Heart left ventricle (tissue), 16 donors: ENCODE results near the gene ACP2. TPM values are rescaled to one million over a fixed set of nuclear protein-coding genes. Genes with fewer than 3 reads are reported as not detected.

Source experiments
- ATAC-seq, 4 donors: fragments of 200-7000 bp; cut with Tn5 transposase; one replicate each; pipeline ENCODE4 v1.9.1; 2020 to 2022; ENCODE audit warnings: moderate library complexity in 4 of 4, mild to moderate bottlenecking in 3 of 4, moderate number of reproducible peaks in 1 of 4
- DNase-seq, 5 donors: peaks; one replicate each; pipeline ENCODE4 v3.0.0-alpha.2; 2020
- H3K27ac ChIP-seq, 12 donors: fragments of 200-600 bp; sonication (generic) in 4 of 12; one replicate each; pipeline versions ENCODE4 v1.5.0 to v1.8.0; 2016 to 2022; ENCODE audit warnings: mild to moderate bottlenecking in 2 of 12
- H3K27me3 ChIP-seq, 9 donors: fragments of 200-600 bp; sonication (generic) in 2 of 9; one replicate each; pipeline versions ENCODE4 v1.5.1 to v1.8.0; 2016 to 2022; ENCODE audit warnings: mild to moderate bottlenecking in 3 of 9
- H3K36me3 ChIP-seq, 9 donors: fragments of 200-600 bp; sonication (generic) in 2 of 9; one replicate each; pipeline versions ENCODE4 v1.5.0 to v1.8.0; 2018 to 2022; ENCODE audit warnings: mild to moderate bottlenecking in 2 of 9
- H3K4me1 ChIP-seq, 12 donors: fragments of 200-600 bp; sonication (generic) in 4 of 12; one replicate each; pipeline versions ENCODE4 v1.5.0 to v1.8.0; 2016 to 2022; ENCODE audit warnings: mild to moderate bottlenecking in 3 of 12
- H3K4me3 ChIP-seq, 12 donors: fragments of 200-600 bp; sonication (generic) in 4 of 12; one replicate each; pipeline versions ENCODE4 v1.5.0 to v1.8.0; 2017 to 2022; ENCODE audit warnings: mild to moderate bottlenecking in 9 of 12, moderate library complexity in 4 of 12
- H3K9me3 ChIP-seq, 12 donors: fragments of 200-600 bp; sonication (generic) in 4 of 12; one replicate each; pipeline versions ENCODE4 v1.5.0 to v1.8.0; 2016 to 2022; ENCODE audit warnings: mild to moderate bottlenecking in 1 of 12
- POLR2A ChIP-seq, 2 donors: fragments of 450-650 bp; IDR thresholded peaks; one replicate each; pipeline ENCODE4 v1.6.1; 2017; ENCODE audit warnings: antibody characterized with exemption in 2 of 2, mild to moderate bottlenecking in 2 of 2, moderate library complexity in 2 of 2
- WGBS, 4 donors: extraction: QIAGEN DNeasy Blood & Tissue Kit in 2 of 4; methylation state at CpG; one replicate each; pipeline versions ENCODE4 v1.1.5 to v1.1.7; 2013 to 2018; 5-methylcytosine and 5-hydroxymethylcytosine counted together
- intact Hi-C, 10 donors: fragments of 100-400 bp; cut with DNase I; formaldehyde crosslinking; loops; one replicate each; pipeline versions ENCODE4 v1.11.1 to v1.14.2; 2022
- polyA plus RNA-seq, 2 donors: library from polyadenylated mRNA; stranded (reverse); fragments of 200-250 nt; gene quantifications; one replicate each; pipeline ENCODE4 v1.2.3, GENCODE V29; 2013
- total RNA-seq, 9 donors: library from RNA; depleted of rRNA in 2 of 9; stranded (reverse); fragments of >200 nt in 2 of 9; fragmentation: NEBNext Ultra II Directional in 3 of 9; extraction: Animal tissue kit (Norgen Biotek cat#: 25700) in 3 of 9; gene quantifications; one replicate each; pipeline versions ENCODE4 v1.1.0 to v1.2.4, GENCODE V29; 2016 to 2023
- TF ChIP-seq, protein P1 (sequence below), 12 donors: fragments of 200-600 bp; sonication (generic) in 4 of 12; IDR thresholded peaks; one replicate each; pipeline versions ENCODE4 v1.5.0 to v1.8.0; 2018 to 2022; ENCODE audit warnings: antibody characterized with exemption in 12 of 12, mild to moderate bottlenecking in 5 of 12
- donor health status: ischemic (EF 13 %, LVEDD 7.1; RV severe dilation, severe dysfunction).
- donor health status: healthy with polysubstance abuse.
- donor health status: DM: no; HTN: yes; CAD: no.
- donor health status: DM: no; HTN: no; CAD: no.
- donor health status: ischemic (EF 25% LVEDD 6.9; RV normal size, moderate dysfunction).
- donor health status: ischemic (EF 25% LVEDD 5.7; RV mildly dilated, moderate dysfunction).
- donor health status: healthy.
- donor health status: DM: yes; HTN: yes; CAD: no.
- donor health status: ischemic (EF 35%, LVEDD 5.7; RV mildly dilated, moderate dysfunction).
- donor health status: nonischemic (EF 11% LVEDD 7.7; RV severe dilation, severe dysfunction).
- donor health status: DM: yes; HTN: yes; CAD: no.
- donor health status: PGD.
- donor health status: ischemic (EF 29% LVEDD 5.4; RV normal size, mild dysfunction).
- donor health status: nonischemic (EF 23%, LVEDD 6.1; RV moderate dilation, normal function).

ACP2 gene
- total and polyA plus RNA-seq, 11 donors = 18.0 to 60.4 (median 26.6) TPM

DNA sequence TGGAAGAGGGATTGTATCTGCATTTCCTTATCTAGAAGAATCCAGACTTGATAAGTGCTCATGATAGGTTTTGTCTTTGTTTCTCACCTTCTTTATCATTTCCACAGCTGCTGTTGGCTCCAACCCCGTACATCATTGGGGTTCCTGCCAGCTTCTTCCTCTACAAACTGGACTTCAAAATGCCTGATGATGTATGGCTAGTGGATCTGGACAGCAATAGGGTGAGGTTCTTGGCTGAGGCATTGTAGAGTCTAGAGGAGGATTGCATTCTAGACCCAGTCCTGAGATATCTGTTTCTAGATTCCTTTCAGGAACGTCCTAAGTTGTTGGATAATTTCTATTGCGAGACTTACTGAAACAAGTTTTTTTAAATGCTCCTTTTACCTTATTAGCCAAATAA is 29.4 kb upstream of the ACP2 start:
- no peak for TF ChIP-seq POLR2A (IDR thresholded peaks at IDR 0.05)
- TF ChIP-seq, protein P1, sequence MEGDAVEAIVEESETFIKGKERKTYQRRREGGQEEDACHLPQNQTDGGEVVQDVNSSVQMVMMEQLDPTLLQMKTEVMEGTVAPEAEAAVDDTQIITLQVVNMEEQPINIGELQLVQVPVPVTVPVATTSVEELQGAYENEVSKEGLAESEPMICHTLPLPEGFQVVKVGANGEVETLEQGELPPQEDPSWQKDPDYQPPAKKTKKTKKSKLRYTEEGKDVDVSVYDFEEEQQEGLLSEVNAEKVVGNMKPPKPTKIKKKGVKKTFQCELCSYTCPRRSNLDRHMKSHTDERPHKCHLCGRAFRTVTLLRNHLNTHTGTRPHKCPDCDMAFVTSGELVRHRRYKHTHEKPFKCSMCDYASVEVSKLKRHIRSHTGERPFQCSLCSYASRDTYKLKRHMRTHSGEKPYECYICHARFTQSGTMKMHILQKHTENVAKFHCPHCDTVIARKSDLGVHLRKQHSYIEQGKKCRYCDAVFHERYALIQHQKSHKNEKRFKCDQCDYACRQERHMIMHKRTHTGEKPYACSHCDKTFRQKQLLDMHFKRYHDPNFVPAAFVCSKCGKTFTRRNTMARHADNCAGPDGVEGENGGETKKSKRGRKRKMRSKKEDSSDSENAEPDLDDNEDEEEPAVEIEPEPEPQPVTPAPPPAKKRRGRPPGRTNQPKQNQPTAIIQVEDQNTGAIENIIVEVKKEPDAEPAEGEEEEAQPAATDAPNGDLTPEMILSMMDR (IDR thresholded peaks at IDR 0.05) = no peak
- Histone ChIP-seq H3K9me3 (no peaks in the 10 kb centered on the region), H3K27me3 (no peaks in the 10 kb centered on the region), H3K4me3 (no peak overlapping the region), H3K36me3 (peaks cover 3 to 96% (median 92%) of the 10 kb centered on the region in 9 donors), H3K4me1 (peaks cover 0 to 28% (median 7%) of the 10 kb centered on the region in 12 donors), H3K27ac (peak overlapping the region in 2 of 12 donors; percentile 1 to 14)
- 54 to 64% (median 60%) methylated on average over 3 of the region's 3 CpGs for WGBS, 4 donors
- ATAC-seq (no peak), DNase-seq (no peak)
- intact Hi-C loops = loop anchor here in 3 of 10 donors (10.0 kb wide), 2 partner anchors 47 to 103 kb away; partner anchors contain the start of gene ARFGAP2 (in 1 of the 3)

DNA sequence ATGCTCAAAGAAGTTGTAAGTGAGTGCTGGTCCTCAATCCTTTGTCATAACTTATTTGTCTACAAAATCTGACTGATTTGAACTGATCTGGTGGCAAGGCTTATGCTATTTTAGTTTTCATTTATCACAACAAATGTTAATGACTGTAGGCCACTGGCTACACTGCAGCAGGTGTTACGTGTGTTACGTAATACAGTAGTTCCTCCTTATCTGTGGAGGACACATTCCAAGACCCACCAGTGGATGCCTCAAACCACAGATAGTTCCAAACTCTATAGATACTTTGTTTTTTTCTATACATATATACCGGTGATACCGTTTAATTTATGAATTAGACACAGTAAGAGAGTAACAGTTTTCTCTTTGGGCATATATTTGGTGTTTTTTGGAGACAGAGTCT is 28.3 kb upstream of the ACP2 start:
- Histone ChIP-seq H3K36me3 (peaks cover 3 to 84% (median 80%) of the 10 kb centered on the region in 9 donors), H3K4me3 (no peak overlapping the region), H3K27ac (peak overlapping the region in 1 of 12 donors; percentile 14), H3K9me3 (no peaks in the 10 kb centered on the region), H3K27me3 (no peaks in the 10 kb centered on the region), H3K4me1 (peaks cover 0 to 40% (median 16%) of the 10 kb centered on the region in 12 donors)
- DNase-seq (no peak), ATAC-seq (no peak)
- intact Hi-C loops = loop anchor here in 3 of 10 donors (10.0 kb wide), 2 partner anchors 48 to 102 kb away; partner anchors contain the start of gene ARFGAP2 (in 1 of the 3)
- TF ChIP-seq, protein P1 (IDR thresholded peaks at IDR 0.05) = no peak
- TF ChIP-seq POLR2A (IDR thresholded peaks at IDR 0.05) = no peak
- 83 to 89% (median 89%) methylated on average over 4 of the region's 4 CpGs for whole genome bisulfite sequencing, 4 donors

DNA sequence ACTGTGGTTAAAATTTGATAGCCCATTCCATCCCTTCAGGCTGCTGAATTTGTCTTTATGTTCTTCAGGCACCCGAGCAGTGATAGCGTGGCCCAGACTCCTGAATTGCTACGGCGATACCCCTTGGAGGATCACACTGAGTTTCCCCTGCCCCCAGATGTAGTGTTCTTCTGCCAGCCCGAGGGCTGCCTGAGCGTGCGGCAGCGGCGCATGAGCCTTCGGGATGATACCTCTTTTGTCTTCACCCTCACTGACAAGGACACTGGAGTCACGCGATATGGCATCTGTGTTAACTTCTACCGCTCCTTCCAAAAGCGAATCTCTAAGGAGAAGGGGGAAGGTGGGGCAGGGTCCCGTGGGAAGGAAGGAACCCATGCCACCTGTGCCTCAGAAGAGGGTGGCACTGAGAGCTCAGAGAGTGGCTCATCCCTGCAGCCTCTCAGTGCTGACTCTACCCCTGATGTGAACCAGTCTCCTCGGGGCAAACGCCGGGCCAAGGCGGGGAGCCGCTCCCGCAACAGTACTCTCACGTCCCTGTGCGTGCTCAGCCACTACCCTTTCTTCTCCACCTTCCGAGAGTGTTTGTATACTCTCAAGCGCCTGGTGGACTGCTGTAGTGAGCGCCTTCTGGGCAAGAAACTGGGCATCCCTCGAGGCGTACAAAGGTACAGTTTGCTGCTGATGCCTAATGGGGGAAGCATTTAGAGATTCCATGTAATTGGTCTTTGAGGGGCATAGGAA is 26.1 kb upstream of the ACP2 start:
- Histone ChIP-seq H3K4me1 (peaks cover 0 to 40% (median 26%) of the 10 kb centered on the region in 12 donors), H3K27ac (no peak overlapping the region), H3K27me3 (no peaks in the 10 kb centered on the region), H3K4me3 (no peak overlapping the region), H3K9me3 (no peaks in the 10 kb centered on the region), H3K36me3 (peaks cover 3 to 62% (median 58%) of the 10 kb centered on the region in 9 donors)
- TF ChIP-seq, protein P1 (IDR thresholded peaks at IDR 0.05) = no peak
- no peak for TF ChIP-seq POLR2A (IDR thresholded peaks at IDR 0.05)
- 95 to 96% (median 96%) methylated on average over 18 to 28 of the region's 28 CpGs for WGBS, 4 donors
- ATAC-seq (no peak), DNase-seq (no peak)
- intact Hi-C loops = loop anchor here in 9 of 10 donors (5.0 to 10.0 kb wide), 7 partner anchors 43 to 100 kb away; partner anchors contain the start of genes MYBPC3 (in 4 of the 9) and ARFGAP2 (in 2 of the 9)

DNA sequence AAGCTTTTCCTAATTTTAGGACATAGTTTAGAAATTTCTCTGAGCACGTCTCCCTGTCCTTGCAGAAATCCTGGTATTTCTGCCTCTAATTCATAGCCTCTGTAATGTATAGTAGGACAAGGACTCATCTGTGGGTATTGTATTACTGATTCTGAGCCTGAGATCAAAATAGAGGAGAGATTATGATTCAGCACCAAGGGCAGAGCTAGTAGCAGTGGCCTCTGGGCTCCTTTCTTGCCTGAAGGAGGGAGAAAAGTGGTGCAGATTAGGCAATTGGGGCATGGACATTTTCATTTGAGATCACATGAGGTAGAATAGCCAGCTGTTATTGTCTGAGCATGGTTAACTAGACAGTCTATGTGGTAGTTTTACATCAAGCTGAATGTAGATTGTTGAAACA is 24.1 kb upstream of the ACP2 start:
- Histone ChIP-seq H3K27ac (peak overlapping the region in 7 of 12 donors; percentile 3 to 99 (median 98)), H3K9me3 (no peaks in the 10 kb centered on the region), H3K27me3 (no peaks in the 10 kb centered on the region), H3K36me3 (peaks cover 3 to 42% (median 38%) of the 10 kb centered on the region in 9 donors), H3K4me1 (peaks cover 0 to 49% (median 39%) of the 10 kb centered on the region in 12 donors), H3K4me3 (peak overlapping the region in 1 of 12 donors; percentile 21)
- intact Hi-C loops = loop anchor here in 9 of 10 donors (1.0 to 10.0 kb wide), 8 partner anchors 45 to 136 kb away; partner anchors contain the start of genes MYBPC3 (in 4 of the 9), ARFGAP2 (in 2 of the 9) and SLC39A13 (in 1 of the 9)
- ATAC-seq (no peak), DNase-seq (no peak)
- WGBS, 4 donors = 0% methylated on average over 1 of the region's 1 CpG
- TF ChIP-seq, protein P1 (IDR thresholded peaks at IDR 0.05) = no peak
- TF ChIP-seq POLR2A (IDR thresholded peaks at IDR 0.05) = no peak
